T47D (cell line): Measurements from ENCODE around the gene CASR.
"Not testable (repeated sequence)": the region's sequence is repeated elsewhere in the genome, so short reads cannot be mapped to it uniquely, and the experiment has no call there.

Source experiments
- DNase-seq, 2 experiments: peaks; one replicate each; pipeline versions ENCODE4 v3.0.0 to v3.0.0-alpha.2; 2011 to 2012; ENCODE audit warnings: low read depth in 1 of 2, low spot score in 1 of 2
- JUND ChIP-seq: IDR thresholded peaks from 2 replicates; pipeline ENCODE4 v1.6.1; 2012; ENCODE audit warnings: low read depth
- in situ Hi-C: cut with HindIII; loops from 2 replicates; pipeline ENCODE4 v1.10.0; 2016; ENCODE audit warnings: low sequenced_read_pairs, low pct_unique_long_range_greater_than_20kb

CASR gene, protein sequence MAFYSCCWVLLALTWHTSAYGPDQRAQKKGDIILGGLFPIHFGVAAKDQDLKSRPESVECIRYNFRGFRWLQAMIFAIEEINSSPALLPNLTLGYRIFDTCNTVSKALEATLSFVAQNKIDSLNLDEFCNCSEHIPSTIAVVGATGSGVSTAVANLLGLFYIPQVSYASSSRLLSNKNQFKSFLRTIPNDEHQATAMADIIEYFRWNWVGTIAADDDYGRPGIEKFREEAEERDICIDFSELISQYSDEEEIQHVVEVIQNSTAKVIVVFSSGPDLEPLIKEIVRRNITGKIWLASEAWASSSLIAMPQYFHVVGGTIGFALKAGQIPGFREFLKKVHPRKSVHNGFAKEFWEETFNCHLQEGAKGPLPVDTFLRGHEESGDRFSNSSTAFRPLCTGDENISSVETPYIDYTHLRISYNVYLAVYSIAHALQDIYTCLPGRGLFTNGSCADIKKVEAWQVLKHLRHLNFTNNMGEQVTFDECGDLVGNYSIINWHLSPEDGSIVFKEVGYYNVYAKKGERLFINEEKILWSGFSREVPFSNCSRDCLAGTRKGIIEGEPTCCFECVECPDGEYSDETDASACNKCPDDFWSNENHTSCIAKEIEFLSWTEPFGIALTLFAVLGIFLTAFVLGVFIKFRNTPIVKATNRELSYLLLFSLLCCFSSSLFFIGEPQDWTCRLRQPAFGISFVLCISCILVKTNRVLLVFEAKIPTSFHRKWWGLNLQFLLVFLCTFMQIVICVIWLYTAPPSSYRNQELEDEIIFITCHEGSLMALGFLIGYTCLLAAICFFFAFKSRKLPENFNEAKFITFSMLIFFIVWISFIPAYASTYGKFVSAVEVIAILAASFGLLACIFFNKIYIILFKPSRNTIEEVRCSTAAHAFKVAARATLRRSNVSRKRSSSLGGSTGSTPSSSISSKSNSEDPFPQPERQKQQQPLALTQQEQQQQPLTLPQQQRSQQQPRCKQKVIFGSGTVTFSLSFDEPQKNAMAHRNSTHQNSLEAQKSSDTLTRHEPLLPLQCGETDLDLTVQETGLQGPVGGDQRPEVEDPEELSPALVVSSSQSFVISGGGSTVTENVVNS

DNA sequence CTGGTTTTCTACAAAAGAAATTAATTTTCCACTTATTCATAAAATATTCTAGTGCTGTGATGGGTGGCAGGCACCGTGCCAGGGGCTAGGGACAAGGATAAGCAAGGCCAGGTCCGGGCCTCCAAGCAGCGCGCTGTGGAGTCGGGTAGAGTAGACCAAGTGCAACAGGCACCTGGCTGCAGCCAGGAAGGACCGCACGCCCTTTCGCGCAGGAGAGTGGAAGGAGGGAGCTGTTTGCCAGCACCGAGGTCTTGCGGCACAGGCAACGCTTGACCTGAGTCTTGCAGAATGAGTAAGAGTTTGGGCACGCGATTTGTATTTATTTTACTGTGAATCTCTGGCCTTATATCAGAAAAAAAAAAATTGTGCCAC is at the start of gene CASR:
Gene CASR (plus strand): TSS at position 148 of the 372 bp plus-strand sequence. CDS start 70,522 bp downstream, outside the sequence.
- DNase-seq: peak in 1 of 2 experiments; percentile 25
- no peak for TF ChIP-seq JUND
- in situ Hi-C loops: no loop called here

DNA sequence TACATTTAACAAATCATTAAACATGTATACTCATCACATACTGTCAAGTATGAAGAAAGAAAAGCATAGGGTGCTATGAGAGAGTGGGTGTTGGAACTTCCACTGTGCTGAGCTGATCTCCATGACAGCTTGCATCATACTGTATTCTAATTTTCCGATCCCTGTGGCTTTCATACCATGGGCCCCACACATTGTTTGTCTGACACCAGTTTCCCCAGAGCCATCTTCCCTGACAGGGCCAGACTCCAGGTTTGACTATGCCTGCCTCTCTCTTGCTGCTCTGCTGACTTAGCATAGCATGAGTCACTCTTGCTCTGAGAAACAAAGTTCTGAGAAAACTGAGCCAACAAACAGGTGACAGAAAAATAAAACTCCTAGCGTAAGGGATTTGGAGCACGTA is 37.0 kb upstream of the CASR start:
- in situ Hi-C loops: no loop called here
- TF ChIP-seq JUND: no peak
- no peak for DNase-seq

DNA sequence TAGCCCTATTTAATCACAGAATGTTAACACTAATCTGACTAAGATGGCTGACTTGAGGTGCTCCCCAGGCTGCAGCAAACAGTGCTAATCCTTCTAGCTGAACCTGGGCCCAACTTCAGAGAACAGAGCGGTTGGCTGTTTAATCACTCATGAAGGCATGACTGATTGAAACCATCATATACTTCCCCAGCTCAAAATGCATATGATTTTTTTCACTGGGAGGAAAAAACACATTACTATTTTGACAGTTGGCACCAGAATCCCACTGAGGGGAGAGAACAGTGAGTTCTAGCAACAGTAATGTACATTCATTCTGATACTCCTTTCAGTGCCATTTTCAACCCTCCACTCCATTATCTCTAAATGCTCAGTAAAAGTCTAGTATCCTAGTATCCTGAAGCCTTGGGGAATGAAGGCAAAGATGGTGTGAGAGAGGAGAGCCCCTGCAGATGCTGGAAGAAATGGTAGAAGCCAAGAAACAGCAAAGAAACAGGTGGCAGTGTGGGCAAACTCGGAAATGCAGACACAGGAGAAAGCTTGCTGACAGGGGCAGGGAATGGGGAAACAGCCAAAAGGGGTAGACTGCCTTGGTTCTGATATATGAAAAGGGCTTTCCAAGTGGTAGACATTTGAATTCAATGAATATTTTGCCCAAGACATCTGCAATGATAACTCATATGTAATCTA is 34.4 kb upstream of the CASR start:
- DNase-seq: no peak
- no peak for TF ChIP-seq JUND
- in situ Hi-C loops: no loop called here

DNA sequence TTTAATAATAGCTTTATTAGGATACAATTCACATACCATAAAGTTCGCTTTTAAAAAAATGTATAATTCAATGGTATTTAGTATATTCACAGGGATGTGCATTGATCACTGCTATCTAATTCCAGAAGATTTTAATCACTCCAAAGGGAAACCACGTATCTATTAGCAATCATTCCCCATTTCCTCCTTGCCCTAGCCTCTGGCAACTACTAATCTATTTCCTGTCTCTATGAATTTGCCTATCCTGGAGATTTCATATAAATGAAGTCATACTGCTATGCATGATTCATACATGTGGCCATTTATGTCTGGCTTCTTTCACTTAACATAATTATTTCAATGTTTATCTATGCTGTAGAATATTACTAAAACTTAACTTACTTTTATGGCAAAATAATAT is 32.0 kb upstream of the CASR start:
- no peak for TF ChIP-seq JUND
- DNase-seq: no peak
- in situ Hi-C loops: no loop called here

DNA sequence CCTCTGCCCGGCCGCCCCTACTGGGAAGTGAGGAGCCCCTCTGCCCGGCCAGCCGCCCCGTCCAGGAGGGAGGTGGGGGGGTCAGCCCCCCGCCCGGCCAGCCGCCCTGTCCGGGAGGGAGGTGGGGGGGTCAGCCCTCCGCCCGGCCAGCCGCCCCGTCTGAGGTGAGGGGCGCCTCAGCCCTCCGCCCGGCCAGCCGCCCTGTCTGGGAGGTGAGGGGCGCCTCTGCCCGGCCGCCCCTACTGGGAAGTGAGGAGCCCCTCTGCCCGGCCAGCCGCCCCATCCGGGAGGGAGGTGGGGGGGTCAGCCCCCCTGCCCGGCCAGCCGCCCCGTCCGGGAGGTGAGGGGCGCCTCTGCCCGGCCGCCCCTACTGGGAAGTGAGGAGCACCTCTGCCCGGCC is 18.5 kb upstream of the CASR start:
- DNase-seq, in situ Hi-C loops: not testable (repeated sequence)

DNA sequence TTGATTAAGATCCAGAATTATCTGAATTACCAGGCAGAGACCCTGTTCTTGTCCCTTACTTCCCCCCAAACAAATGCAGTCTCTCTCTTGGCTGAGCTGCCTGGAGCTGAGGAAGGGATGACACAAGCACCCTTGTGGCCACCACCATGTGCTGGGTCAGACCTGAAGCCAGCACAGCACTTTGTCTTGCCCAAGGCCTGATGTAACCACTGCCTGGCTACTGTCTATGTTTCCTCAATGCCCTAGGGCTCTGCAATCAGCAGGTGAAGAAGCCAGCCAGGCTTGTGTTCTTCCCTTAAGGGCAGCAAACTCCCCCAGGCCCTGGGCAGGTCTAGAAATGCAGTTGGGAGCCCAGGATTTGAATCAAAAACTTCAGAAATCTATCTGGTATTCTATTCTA is 15.8 kb upstream of the CASR start:
- DNase-seq: no peak

DNA sequence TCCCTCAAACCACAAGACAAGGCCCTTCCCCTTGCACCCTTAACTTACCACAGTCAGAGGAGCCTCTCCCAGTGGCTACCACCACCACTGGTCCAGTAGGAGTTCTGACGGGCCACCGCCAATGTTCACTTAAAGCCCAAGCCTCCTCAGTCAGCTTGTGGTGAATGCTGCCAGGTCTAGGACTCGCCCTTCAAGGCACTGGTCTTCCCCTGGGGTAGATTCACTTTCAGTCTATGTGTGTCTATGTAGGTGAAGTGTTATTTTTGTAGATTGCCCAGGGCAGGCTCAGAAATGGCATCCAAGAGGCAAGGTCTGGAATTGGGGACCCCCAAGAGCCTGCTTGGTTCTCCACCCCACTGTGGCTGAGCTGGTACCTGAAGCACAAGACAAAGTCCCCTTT is 15.4 kb upstream of the CASR start:
- in situ Hi-C loops: no loop called here
- TF ChIP-seq JUND: no peak
- no peak for DNase-seq

More for the DNA sequence above, 15.8 kb upstream of the CASR start:
- TF ChIP-seq JUND: no peak
- in situ Hi-C loops: no loop called here

DNA sequence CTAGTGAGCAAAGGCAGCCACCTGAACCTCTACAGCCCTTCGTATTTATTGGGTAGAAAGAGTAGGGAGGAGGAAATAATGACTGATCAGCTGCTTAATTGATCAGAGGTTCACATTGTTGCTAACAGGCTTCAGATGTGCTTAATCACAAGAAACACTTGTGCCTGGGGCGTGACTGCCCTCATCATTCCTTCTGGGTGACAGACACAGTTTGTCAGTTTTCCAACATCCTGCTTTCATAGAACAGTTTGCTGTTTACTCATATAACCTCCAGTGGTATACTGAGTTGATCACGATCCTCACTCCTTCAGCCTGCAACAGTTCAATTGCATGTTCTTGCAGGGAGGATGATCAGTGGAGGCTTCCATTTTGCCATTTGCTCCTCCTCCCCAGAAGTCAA is 13.6 kb upstream of the CASR start:
- TF ChIP-seq JUND: no peak
- in situ Hi-C loops: no loop called here
- DNase-seq: no peak

DNA sequence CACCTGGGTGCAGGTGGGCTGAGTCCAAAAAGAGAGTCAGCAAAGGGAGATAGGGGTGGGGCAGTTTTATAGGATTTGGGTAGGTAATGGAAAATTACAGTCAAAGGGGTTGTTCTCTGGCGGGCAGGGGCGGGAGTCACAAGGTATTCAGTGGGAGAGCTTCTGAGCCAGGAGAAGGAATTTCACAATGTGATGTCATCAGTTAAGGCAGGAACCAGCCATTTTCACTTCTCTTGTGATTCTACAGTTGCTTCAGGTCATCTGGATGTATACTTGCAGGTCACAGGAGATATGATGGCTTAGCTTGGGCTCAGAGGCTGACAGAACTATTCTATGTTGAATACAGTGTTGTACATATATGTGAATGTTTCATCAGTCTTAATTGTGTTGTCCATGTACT is 12.1 kb upstream of the CASR start:
- DNase-seq, in situ Hi-C loops: not testable (repeated sequence)

DNA sequence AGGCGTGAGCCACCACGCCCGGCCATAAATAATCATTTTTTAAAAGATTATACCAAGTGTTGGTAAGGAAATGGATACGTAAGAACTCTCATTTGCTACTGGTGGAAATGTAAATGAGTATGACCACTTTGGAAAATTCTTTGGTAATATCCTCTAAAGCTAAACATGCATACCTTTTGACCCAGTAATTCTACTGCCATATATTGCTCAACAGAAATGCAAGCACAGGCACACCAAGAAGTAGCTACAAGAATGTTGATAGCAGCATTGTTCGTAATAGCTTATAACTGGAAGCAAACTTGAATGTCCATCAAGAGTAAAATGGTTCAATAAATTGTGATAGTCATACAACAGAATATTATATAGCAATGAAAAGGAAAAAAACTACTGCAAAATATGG is 4.8 kb upstream of the CASR start:
- no peak for TF ChIP-seq JUND
- in situ Hi-C loops: no loop called here
- DNase-seq: no peak

DNA sequence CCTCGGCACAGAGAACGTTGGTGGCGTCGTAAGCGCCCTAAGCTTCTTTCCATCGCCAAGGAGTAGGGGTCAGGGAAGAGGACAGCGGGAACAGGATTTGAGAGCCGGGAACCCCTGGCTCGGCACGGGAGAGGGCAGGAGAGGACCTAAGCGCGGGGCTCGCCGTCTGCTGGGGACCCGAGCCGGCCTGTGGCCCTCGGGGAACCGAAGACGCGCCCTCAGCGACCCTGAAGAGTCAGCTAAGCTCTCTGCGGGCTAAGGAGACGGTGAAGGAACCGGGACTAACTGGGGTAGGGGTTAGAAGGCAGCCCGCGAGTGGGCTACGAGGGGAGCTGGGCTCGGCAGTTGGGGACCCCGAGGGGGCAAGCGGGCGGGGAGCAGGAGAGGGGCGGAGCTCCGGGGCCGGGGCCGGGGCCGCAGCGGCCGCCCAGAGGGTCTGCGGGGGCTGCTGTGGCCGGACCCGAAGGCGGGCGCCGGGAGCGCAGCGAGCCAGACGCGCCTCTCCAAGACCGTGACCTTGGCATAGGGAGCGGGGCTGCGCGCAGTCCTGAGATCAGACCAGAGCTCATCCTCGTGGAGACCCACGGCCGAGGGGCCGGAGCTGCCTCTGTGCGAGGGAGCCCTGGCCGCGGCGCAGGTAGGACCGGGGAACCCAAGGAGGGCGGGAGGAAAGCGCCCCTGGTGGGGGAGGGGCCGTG is 574 bp downstream of the CASR start:
- no peak for DNase-seq
- no peak for TF ChIP-seq JUND
- in situ Hi-C loops: no loop called here

DNA sequence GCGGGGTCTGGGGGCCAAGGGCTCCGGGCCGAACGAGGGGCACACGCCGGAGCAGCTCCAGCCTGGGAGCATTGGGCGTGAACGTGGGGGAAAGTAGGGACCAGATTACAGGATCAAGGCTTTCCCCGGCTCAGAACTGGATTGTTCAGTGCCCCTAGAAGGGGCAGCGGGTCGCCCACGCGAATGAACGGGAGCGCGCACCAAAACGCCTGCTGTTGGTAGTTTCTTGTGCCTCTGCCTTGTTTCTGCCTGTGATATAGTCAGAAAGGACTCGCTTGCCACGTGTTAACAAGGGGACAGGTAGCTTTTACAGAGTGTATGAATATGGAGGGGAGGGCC is 1.1 kb downstream of the CASR start:
- DNase-seq: no peak
- no peak for TF ChIP-seq JUND
- in situ Hi-C loops: no loop called here
